ENCODE results near the gene MSANTD2. TPM values are rescaled to one million over a fixed set of nuclear protein-coding genes. Genes with fewer than 3 reads are reported as not detected.

MSANTD2 gene
- polyA plus RNA-seq, 1 of the 3 experiments (the other 2 are of a cell fraction) = 6.4 TPM

- POLR2A ChIA-PET = no interaction called here
- CTCF ChIA-PET = interaction anchor here (0.7 to 3.2 kb wide), 21 partner anchors 9 to 662 kb away, joined by 3 to 17 read pairs (median 5); partner anchors contain the start of genes ROBO3 and VSIG2
These were observed 60.5 kb downstream of the MSANTD2 start, which contains the start of gene NRGN for GRCh38 chr11:124739479-124740276. Gene NRGN, plus strand, starts transcription at chr11:124739942. Its CDS starts 143 bp downstream, at chr11:124740085.

DNA sequence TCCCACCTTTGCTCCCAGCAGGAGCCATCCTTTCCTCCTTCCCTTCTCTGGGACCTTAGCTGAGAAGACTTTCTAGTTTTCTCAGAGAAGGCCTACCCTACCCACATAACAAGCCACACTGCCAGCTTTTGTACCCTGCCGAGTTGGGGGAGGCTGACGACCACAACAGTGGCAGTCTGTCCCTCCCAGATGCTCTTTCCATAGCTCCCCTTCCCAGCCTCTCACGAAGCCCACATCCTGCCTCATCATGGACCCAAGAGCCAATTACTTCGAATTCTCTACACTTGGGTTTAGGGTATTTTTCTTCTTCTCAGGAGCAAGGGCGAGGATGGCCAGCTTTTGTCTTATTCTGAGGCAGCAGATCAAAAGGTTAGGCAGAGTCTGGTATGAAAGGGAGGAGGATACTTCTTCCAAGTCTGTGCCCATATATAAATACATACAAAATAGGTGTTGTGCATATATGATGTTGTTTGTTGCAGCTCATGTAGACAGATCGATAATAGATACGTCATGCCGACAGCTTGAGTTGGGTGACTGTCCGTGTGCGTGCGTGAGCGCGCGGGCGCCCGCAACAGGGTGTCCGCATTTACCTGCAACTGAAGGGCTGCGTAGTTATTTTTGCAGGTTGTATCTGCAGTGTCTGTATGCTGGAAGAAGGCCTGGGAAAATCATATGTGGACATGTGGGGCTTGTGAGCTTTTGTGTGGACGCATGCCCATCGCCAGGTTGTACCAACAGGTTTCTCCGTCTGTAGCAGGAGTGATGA lies 61.3 kb downstream of the MSANTD2 start:
- Histone ChIP-seq H3K27me3 (ENCODE audit: insufficient read depth) (no peaks in the 10 kb centered on the region), H3K9me3 (no peaks in the 10 kb centered on the region), H3K4me2 (peak overlapping the region; percentile 93), H3K4me1 (ENCODE audit: control insufficient read depth in 1 of 2, insufficient read depth in 2 of 2, low read depth in 1 of 2, low read length in 1 of 2) (peaks cover 0 to 12% of the 10 kb centered on the region in 2 experiments; a peak in 2 of 4 replicates), H3K36me3 (replicated peaks in 1 of 2; ENCODE audit: control insufficient read depth in 1 of 2, insufficient read depth in 2 of 2, low read length in 1 of 2) (no peaks in the 10 kb centered on the region), H3F3A (replicated peaks; ENCODE audit: insufficient read depth) (no peaks in the 10 kb centered on the region), H3K9ac (no peak overlapping the region), H3K4me3 (ENCODE audit: low read depth in 2 of 2, low read length in 1 of 2) (peak overlapping the region in 1 of 2 experiments; percentile 55; a peak in 2 of 4 replicates), H2AFZ (ENCODE audit: low read depth) (peak overlapping the region; percentile 88), H4K20me1 (ENCODE audit: insufficient read depth) (no peaks in the 10 kb centered on the region), H3K9me2 (no peaks in the 10 kb centered on the region), H3K27ac (ENCODE audit: low read depth in 2 of 2, low read length in 1 of 2) (no peak overlapping the region), H3K79me2 (ENCODE audit: insufficient read depth) (no peaks in the 10 kb centered on the region)
- ChIA-PET CTCF (interaction anchor here (0.6 to 3.2 kb wide), 16 partner anchors 10 to 663 kb away, joined by 3 to 17 read pairs (median 4); partner anchors contain the start of gene VSIG2), POLR2A (no interaction called here)
- 92% methylated on average over 19 of the region's 21 CpGs for WGBS (ENCODE audit: low lambda C conversion rate)
- no peak for DNase-seq
- no peak for TF ChIP-seq EP300 (IDR thresholded peaks at IDR 0.05; ENCODE audit: borderline replicate concordance in 1 of 2, low read depth in 1 of 2, low read length in 1 of 2)
- TF ChIP-seq RXRA (IDR thresholded peaks at IDR 0.05; ENCODE audit: borderline replicate concordance, low read depth) = no peak
- TF ChIP-seq, protein P1, sequence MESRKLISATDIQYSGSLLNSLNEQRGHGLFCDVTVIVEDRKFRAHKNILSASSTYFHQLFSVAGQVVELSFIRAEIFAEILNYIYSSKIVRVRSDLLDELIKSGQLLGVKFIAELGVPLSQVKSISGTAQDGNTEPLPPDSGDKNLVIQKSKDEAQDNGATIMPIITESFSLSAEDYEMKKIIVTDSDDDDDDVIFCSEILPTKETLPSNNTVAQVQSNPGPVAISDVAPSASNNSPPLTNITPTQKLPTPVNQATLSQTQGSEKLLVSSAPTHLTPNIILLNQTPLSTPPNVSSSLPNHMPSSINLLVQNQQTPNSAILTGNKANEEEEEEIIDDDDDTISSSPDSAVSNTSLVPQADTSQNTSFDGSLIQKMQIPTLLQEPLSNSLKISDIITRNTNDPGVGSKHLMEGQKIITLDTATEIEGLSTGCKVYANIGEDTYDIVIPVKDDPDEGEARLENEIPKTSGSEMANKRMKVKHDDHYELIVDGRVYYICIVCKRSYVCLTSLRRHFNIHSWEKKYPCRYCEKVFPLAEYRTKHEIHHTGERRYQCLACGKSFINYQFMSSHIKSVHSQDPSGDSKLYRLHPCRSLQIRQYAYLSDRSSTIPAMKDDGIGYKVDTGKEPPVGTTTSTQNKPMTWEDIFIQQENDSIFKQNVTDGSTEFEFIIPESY (IDR thresholded peaks at IDR 0.05; ENCODE audit: borderline replicate concordance, low read depth) = no peak
- TF ChIP-seq FOSL2 (IDR thresholded peaks at IDR 0.05; ENCODE audit: borderline replicate concordance, low read depth) = no peak
- TF ChIP-seq USF2 (IDR thresholded peaks at IDR 0.05; ENCODE audit: borderline replicate concordance, low read depth, low read length) = no peak
- TF ChIP-seq CHD2 (IDR thresholded peaks at IDR 0.05; ENCODE audit: low read length, partially characterized antibody) = no peak
- TF ChIP-seq FOXJ3 (CRISPR knock-in tag; IDR thresholded peaks at IDR 0.05) = no peak
- TF ChIP-seq RAD21 (IDR thresholded peaks at IDR 0.05; ENCODE audit: low read length) = no peak
- no peak for TF ChIP-seq MXI1 (IDR thresholded peaks at IDR 0.05; ENCODE audit: low read depth, low read length)
- no peak for TF ChIP-seq JUND (IDR thresholded peaks at IDR 0.05)
- no peak for TF ChIP-seq MEF2A (IDR thresholded peaks at IDR 0.05; ENCODE audit: borderline replicate concordance, low read depth)
- TF ChIP-seq, protein P2, sequence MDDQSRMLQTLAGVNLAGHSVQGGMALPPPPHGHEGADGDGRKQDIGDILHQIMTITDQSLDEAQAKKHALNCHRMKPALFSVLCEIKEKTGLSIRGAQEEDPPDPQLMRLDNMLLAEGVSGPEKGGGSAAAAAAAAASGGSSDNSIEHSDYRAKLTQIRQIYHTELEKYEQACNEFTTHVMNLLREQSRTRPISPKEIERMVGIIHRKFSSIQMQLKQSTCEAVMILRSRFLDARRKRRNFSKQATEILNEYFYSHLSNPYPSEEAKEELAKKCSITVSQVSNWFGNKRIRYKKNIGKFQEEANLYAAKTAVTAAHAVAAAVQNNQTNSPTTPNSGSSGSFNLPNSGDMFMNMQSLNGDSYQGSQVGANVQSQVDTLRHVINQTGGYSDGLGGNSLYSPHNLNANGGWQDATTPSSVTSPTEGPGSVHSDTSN (IDR thresholded peaks at IDR 0.05) = no peak
- TF ChIP-seq TAF1 (IDR thresholded peaks at IDR 0.05; ENCODE audit: borderline replicate concordance, low read depth, low read length) = no peak
- no peak for TF ChIP-seq GABPA (IDR thresholded peaks at IDR 0.05; ENCODE audit: low read depth)
- no peak for TF ChIP-seq YY1 (IDR thresholded peaks at IDR 0.05; ENCODE audit: low read depth)
- no peak for TF ChIP-seq RFX5 (IDR thresholded peaks at IDR 0.05; ENCODE audit: low read length)
- no peak for TF ChIP-seq EZH2phosphoT487 (IDR thresholded peaks at IDR 0.05; ENCODE audit: borderline replicate concordance, low read depth)
- TF ChIP-seq RCOR1 (IDR thresholded peaks at IDR 0.05; ENCODE audit: low read length) = no peak
- TF ChIP-seq POLR2AphosphoS5 (IDR thresholded peaks at IDR 0.05; ENCODE audit: low read depth, low read length) = no peak

More at GRCh38 chr11:124739479-124740276, 60.5 kb downstream of the MSANTD2 start, which contains the start of gene NRGN:
- Histone ChIP-seq H3K36me3 (replicated peaks in 1 of 2; ENCODE audit: control insufficient read depth in 1 of 2, insufficient read depth in 2 of 2, low read length in 1 of 2) (no peaks in the 10 kb centered on the region), H3K9me2 (no peaks in the 10 kb centered on the region), H3K4me3 (ENCODE audit: low read depth in 2 of 2, low read length in 1 of 2) (peak within 1 kb of the TSS; percentile 55 to 69), H3K9ac (peak within 1 kb of the TSS; percentile 59; the same call in 1 of the 2 replicates), H2AFZ (ENCODE audit: low read depth) (peak within 1 kb of the TSS; percentile 88), H3K27ac (ENCODE audit: low read depth in 2 of 2, low read length in 1 of 2) (no peak within 1 kb of the TSS; a peak in 1 of 4 replicates), H3F3A (replicated peaks; ENCODE audit: insufficient read depth) (no peaks in the 10 kb centered on the region), H3K4me1 (ENCODE audit: control insufficient read depth in 1 of 2, insufficient read depth in 2 of 2, low read depth in 1 of 2, low read length in 1 of 2) (peaks cover 0 to 12% of the 10 kb centered on the region in 2 experiments; a peak in 2 of 4 replicates), H3K79me2 (ENCODE audit: insufficient read depth) (no peaks in the 10 kb centered on the region), H3K9me3 (no peaks in the 10 kb centered on the region), H4K20me1 (ENCODE audit: insufficient read depth) (no peaks in the 10 kb centered on the region), H3K27me3 (ENCODE audit: insufficient read depth) (no peaks in the 10 kb centered on the region), H3K4me2 (peak within 1 kb of the TSS; percentile 93)
- TF ChIP-seq YY1 (IDR thresholded peaks at IDR 0.05; ENCODE audit: low read depth) (no peak), EP300 (IDR thresholded peaks at IDR 0.05; ENCODE audit: borderline replicate concordance in 1 of 2, low read depth in 1 of 2, low read length in 1 of 2) (no peak), GABPA (IDR thresholded peaks at IDR 0.05; ENCODE audit: low read depth) (no peak), MEF2A (IDR thresholded peaks at IDR 0.05; ENCODE audit: borderline replicate concordance, low read depth) (no peak), RFX5 (IDR thresholded peaks at IDR 0.05; ENCODE audit: low read length) (peak; percentile 56; the same call in 1 of the 2 replicates), FOXM1 (IDR thresholded peaks at IDR 0.05; ENCODE audit: low read depth) (no peak), TAF1 (IDR thresholded peaks at IDR 0.05; ENCODE audit: borderline replicate concordance, low read depth, low read length) (no peak), NRF1 (IDR thresholded peaks at IDR 0.05; ENCODE audit: low read depth, low read length) (no peak)
- WGBS (ENCODE audit: low lambda C conversion rate) = 12% methylated on average over 23 of the region's 59 CpGs
- peak; percentile 98 for DNase-seq

All from SK-N-SH (cell line).